ENCODE measurements around the gene GLYATL2.

- TF ChIP-seq CTCF (IDR thresholded peaks at IDR 0.05; ENCODE audit: control extremely low read depth in 1 of 3, insufficient read depth in 1 of 3, low read depth in 1 of 3, low read length in 3 of 3) (no peak), ASH2L (IDR thresholded peaks at IDR 0.05; ENCODE audit: low read length) (no peak), RXRA (IDR thresholded peaks at IDR 0.05; ENCODE audit: insufficient read depth, low read depth, low read length) (no peak), TAF7 (optimal IDR thresholded peaks at IDR 0.05; ENCODE audit: borderline replicate concordance, low read depth, low read length) (no peak), KDM4A (IDR thresholded peaks at IDR 0.05; ENCODE audit: low read depth, low read length, severe bottlenecking) (no peak), USF2 (IDR thresholded peaks at IDR 0.05; ENCODE audit: low read length) (no peak), BACH1 (IDR thresholded peaks at IDR 0.05; ENCODE audit: low read length) (no peak), TAF1 (IDR thresholded peaks at IDR 0.05; ENCODE audit: low read depth, low read length) (no peak), POLR2A (IDR thresholded peaks at IDR 0.05; ENCODE audit: control extremely low read depth in 1 of 2, low read depth in 2 of 2, low read length in 2 of 2) (no peak), MAFK (IDR thresholded peaks at IDR 0.05; ENCODE audit: low read depth, low read length) (no peak)
Measured at GRCh38 chr11:58832056-58832645, 12.4 kb downstream of the GLYATL2 start.
